H9 (cell line): Measurements from ENCODE around the gene RIOK3. TPM values are rescaled to one million over a fixed set of nuclear protein-coding genes. Genes with fewer than 3 reads are reported as not detected.

Experiments used
- DNase-seq: peaks from one replicate; pipeline ENCODE4 v3.0.0-alpha.2; 2017
- H2AFZ ChIP-seq: one replicate; pipeline ENCODE4 v1.6.1; 2013; ENCODE audit warnings: mild to moderate bottlenecking, low read length, control low read depth, moderate library complexity
- H2AK5ac ChIP-seq: 2 replicates; pipeline ENCODE4 v1.6.1; 2013; ENCODE audit warnings: low read length, control low read depth, mixed read lengths; ENCODE audit not compliant: insufficient read length
- H2BK120ac ChIP-seq: one replicate; pipeline ENCODE4 v1.6.1; 2013; ENCODE audit warnings: low read depth, mild to moderate bottlenecking, low read length, control low read depth, inconsistent platforms; ENCODE audit not compliant: poor library complexity, severe bottlenecking
- H2BK12ac ChIP-seq: 2 replicates; pipeline ENCODE4 v1.6.1; 2013; ENCODE audit warnings: low read length, control low read depth, mixed read lengths, low read depth; ENCODE audit not compliant: insufficient read length
- H2BK15ac ChIP-seq: 2 replicates; pipeline ENCODE4 v1.6.1; 2013; ENCODE audit warnings: low read depth, low read length, control low read depth
- H2BK20ac ChIP-seq: one replicate; pipeline ENCODE4 v1.6.1; 2013; ENCODE audit warnings: low read depth, mild to moderate bottlenecking, low read length, control low read depth, inconsistent platforms; ENCODE audit not compliant: poor library complexity, severe bottlenecking
- H2BK5ac ChIP-seq: 2 replicates; pipeline ENCODE4 v1.6.1; 2013; ENCODE audit warnings: low read length, control low read depth, mixed read lengths; ENCODE audit not compliant: insufficient read length
- H3K14ac ChIP-seq: 2 replicates; pipeline ENCODE4 v1.6.1; 2013; ENCODE audit warnings: low read length, control low read depth; ENCODE audit not compliant: insufficient read depth
- H3K18ac ChIP-seq: 2 replicates; pipeline ENCODE4 v1.6.1; 2013; ENCODE audit warnings: low read depth, mild to moderate bottlenecking, mixed read lengths, low read length, control low read depth; ENCODE audit not compliant: insufficient read length
- H3K23ac ChIP-seq: 2 replicates; pipeline ENCODE4 v1.6.1; 2013; ENCODE audit warnings: low read length, control low read depth, mixed read lengths, low read depth; ENCODE audit not compliant: insufficient read length
- H3K23me2 ChIP-seq: 2 replicates; pipeline ENCODE4 v1.6.1; 2013; ENCODE audit warnings: low read depth, mild to moderate bottlenecking, mixed read lengths, low read length, control low read depth; ENCODE audit not compliant: insufficient read length, poor library complexity, severe bottlenecking
- H3K27ac ChIP-seq: 2 replicates; pipeline ENCODE4 v1.5.1; 2013; ENCODE audit warnings: low read length, control low read depth, mixed read lengths, low read depth; ENCODE audit not compliant: insufficient read length
- H3K27me3 ChIP-seq: 2 replicates; pipeline ENCODE4 v1.6.1; 2013; ENCODE audit warnings: low read length, control low read depth, inconsistent platforms; ENCODE audit not compliant: insufficient read depth
- H3K4ac ChIP-seq: 2 replicates; pipeline ENCODE4 v1.6.1; 2013; ENCODE audit warnings: low read depth, mild to moderate bottlenecking, control low read depth, inconsistent platforms, low read length, moderate library complexity
- H3K4me1 ChIP-seq: 2 replicates; pipeline ENCODE4 v1.6.1; 2013; ENCODE audit warnings: low read length, control low read depth, inconsistent platforms; ENCODE audit not compliant: insufficient read depth
- H3K4me2 ChIP-seq: 2 replicates; pipeline ENCODE4 v1.6.1; 2013; ENCODE audit warnings: low read length, control low read depth, mixed read lengths; ENCODE audit not compliant: insufficient read length, insufficient read depth
- H3K56ac ChIP-seq: 2 replicates; pipeline ENCODE4 v1.6.1; 2013; ENCODE audit warnings: low read depth, mild to moderate bottlenecking, mixed read lengths, low read length, control low read depth; ENCODE audit not compliant: insufficient read length
- H3K79me1 ChIP-seq: 2 replicates; pipeline ENCODE4 v1.6.1; 2013; ENCODE audit warnings: low read depth, mild to moderate bottlenecking, moderate library complexity, low read length, control low read depth, inconsistent platforms; ENCODE audit not compliant: insufficient read depth, poor library complexity, severe bottlenecking
- H3K79me2 ChIP-seq: 2 replicates; pipeline ENCODE4 v1.6.1; 2013; ENCODE audit warnings: low read length, control low read depth, inconsistent platforms; ENCODE audit not compliant: insufficient read depth
- H3K9ac ChIP-seq: 2 replicates; pipeline ENCODE4 v1.6.1; 2013; ENCODE audit warnings: low read length, control low read depth, mixed read lengths; ENCODE audit not compliant: insufficient read length; ENCODE audit errors: extremely low read depth
- H3K9me3 ChIP-seq: one replicate; pipeline ENCODE4 v1.6.1; 2013; ENCODE audit warnings: low read depth, low read length, inconsistent platforms; ENCODE audit not compliant: control insufficient read depth
- H3T11ph ChIP-seq: one replicate; pipeline ENCODE4 v1.6.1; 2013; ENCODE audit warnings: mild to moderate bottlenecking, low read length, control low read depth, inconsistent platforms
- H4K20me1 ChIP-seq: one replicate; pipeline ENCODE4 v1.6.1; 2013; ENCODE audit not compliant: control insufficient read depth, insufficient read length, insufficient read depth
- H4K5ac ChIP-seq: 2 replicates; pipeline ENCODE4 v1.6.1; 2013; ENCODE audit warnings: low read depth, mild to moderate bottlenecking, mixed read lengths, low read length, control low read depth; ENCODE audit not compliant: insufficient read length
- H4K8ac ChIP-seq: replicated peaks from 2 replicates; pipeline ENCODE4 v1.6.1; 2013; ENCODE audit warnings: low read length, control low read depth, mixed read lengths, low read depth; ENCODE audit not compliant: insufficient read length
- H4K91ac ChIP-seq: 2 replicates; pipeline ENCODE4 v1.6.1; 2013; ENCODE audit warnings: low read depth, mild to moderate bottlenecking, moderate library complexity, mixed read lengths, low read length, control low read depth; ENCODE audit not compliant: insufficient read length
- H3K27ac Mint-ChIP-seq, 3 experiments: 2 replicates in 2 of 3; 3 replicates in 1 of 3; pipeline ENCODE4 v1.8.0; 2020 to 2021; ENCODE audit warnings: mixed read lengths in 3 of 3, mild to moderate bottlenecking in 1 of 3, moderate library complexity in 1 of 3
- H3K27me3 Mint-ChIP-seq: 2 replicates; pipeline ENCODE4 v1.8.0; 2021; ENCODE audit warnings: low read depth, mild to moderate bottlenecking, moderate library complexity, mixed read lengths
- H3K36me3 Mint-ChIP-seq, 3 experiments: 2 replicates in 2 of 3; 3 replicates in 1 of 3; pipeline ENCODE4 v1.8.0; 2020 to 2021; ENCODE audit warnings: low read depth in 3 of 3, mixed read lengths in 3 of 3; ENCODE audit not compliant: insufficient read depth in 1 of 3
- H3K4me1 Mint-ChIP-seq, 2 experiments: 2 replicates each; pipeline ENCODE4 v1.8.0; 2020; ENCODE audit warnings: mixed read lengths in 2 of 2
- H3K4me3 Mint-ChIP-seq, 2 experiments: 2 replicates in 1 of 2; 3 replicates in 1 of 2; pipeline ENCODE4 v1.8.0; 2020 to 2021; ENCODE audit warnings: mild to moderate bottlenecking in 2 of 2, mixed read lengths in 2 of 2, moderate library complexity in 1 of 2
- H3K9me3 Mint-ChIP-seq, 2 experiments: 2 replicates in 1 of 2; 3 replicates in 1 of 2; pipeline ENCODE4 v1.8.0; 2020; ENCODE audit warnings: mild to moderate bottlenecking in 2 of 2, mixed read lengths in 2 of 2, moderate library complexity in 1 of 2
- WGBS: extraction: QIAGEN DNeasy Blood & Tissue Kit; methylation state at CpG from one replicate; pipeline ENCODE4 v1.1.7; 2013; ENCODE audit warnings: missing lambda C conversion rate, low lambda C conversion rate, mixed read lengths; ENCODE audit not compliant: insufficient read length; ENCODE audit errors: extremely low coverage; 5-methylcytosine and 5-hydroxymethylcytosine counted together
- total RNA-seq: library from RNA; stranded (reverse); gene quantifications from 2 replicates; pipeline ENCODE4 v1.2.1, GENCODE V29; 2021
- TF ChIP-seq, protein P1 (sequence below): fragments of 200-600 bp; sonication (generic); conservative IDR thresholded peaks from 3 replicates; pipeline ENCODE4 v1.8.0; 2021; ENCODE audit warnings: antibody characterized with exemption, mild to moderate bottlenecking

Gene RIOK3
- total RNA-seq, 1 experiment from 2014 or later, result 34.6 TPM

DNA sequence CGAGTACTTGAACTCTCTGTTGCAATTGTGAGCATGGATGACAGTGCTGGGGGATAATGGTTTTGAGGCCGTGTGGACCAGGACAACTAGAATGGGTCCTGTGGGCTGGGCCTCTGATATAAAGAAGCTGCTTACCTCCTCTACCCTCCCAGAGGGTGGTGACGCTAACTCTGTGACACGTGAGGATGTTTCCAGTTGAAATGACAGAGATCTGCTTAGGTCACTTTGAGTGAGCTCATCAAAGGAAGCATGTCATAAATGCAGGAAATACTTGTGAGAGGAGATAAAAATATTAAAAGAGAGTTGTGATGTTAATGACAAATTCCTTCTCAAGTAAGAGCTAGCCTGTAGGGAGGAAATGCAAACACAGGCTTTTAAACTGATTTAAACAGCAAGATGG, 66.6 kb downstream of the RIOK3 start:
- no peak overlapping the region for H3K27ac Mint-ChIP-seq
- no peak overlapping the region for H3K18ac ChIP-seq
- H3K4me3 Mint-ChIP-seq, result no peak overlapping the region
- no peak overlapping the region for H3K56ac ChIP-seq
- H3K23ac ChIP-seq, result no peak overlapping the region
- H3K4me1 Mint-ChIP-seq, result peaks cover 3 to 5% of the 10 kb centered on the region in 2 experiments; a peak in 1 of 4 replicates
- no peaks in the 10 kb centered on the region for H3K9me3 ChIP-seq
- H2AK5ac ChIP-seq, result no peak overlapping the region
- no peak overlapping the region for H2BK15ac ChIP-seq
- H3K27ac ChIP-seq, result no peak overlapping the region
- no peaks in the 10 kb centered on the region for H3K79me1 ChIP-seq
- H3K27me3 ChIP-seq, result no peaks in the 10 kb centered on the region
- no peaks in the 10 kb centered on the region for H4K20me1 ChIP-seq
- no peaks in the 10 kb centered on the region for H3K9me3 Mint-ChIP-seq
- TF ChIP-seq, protein P1, sequence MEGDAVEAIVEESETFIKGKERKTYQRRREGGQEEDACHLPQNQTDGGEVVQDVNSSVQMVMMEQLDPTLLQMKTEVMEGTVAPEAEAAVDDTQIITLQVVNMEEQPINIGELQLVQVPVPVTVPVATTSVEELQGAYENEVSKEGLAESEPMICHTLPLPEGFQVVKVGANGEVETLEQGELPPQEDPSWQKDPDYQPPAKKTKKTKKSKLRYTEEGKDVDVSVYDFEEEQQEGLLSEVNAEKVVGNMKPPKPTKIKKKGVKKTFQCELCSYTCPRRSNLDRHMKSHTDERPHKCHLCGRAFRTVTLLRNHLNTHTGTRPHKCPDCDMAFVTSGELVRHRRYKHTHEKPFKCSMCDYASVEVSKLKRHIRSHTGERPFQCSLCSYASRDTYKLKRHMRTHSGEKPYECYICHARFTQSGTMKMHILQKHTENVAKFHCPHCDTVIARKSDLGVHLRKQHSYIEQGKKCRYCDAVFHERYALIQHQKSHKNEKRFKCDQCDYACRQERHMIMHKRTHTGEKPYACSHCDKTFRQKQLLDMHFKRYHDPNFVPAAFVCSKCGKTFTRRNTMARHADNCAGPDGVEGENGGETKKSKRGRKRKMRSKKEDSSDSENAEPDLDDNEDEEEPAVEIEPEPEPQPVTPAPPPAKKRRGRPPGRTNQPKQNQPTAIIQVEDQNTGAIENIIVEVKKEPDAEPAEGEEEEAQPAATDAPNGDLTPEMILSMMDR, result no peak
- H3K9ac ChIP-seq, result no peak overlapping the region
- WGBS, result no CpG with 5 or more reads among the region's 4 CpGs
- no peak overlapping the region for H3T11ph ChIP-seq
- H2BK20ac ChIP-seq, result no peak overlapping the region
- H3K79me2 ChIP-seq, result no peaks in the 10 kb centered on the region
- no peak overlapping the region for H2BK5ac ChIP-seq
- no peak overlapping the region for H4K5ac ChIP-seq
- no peak overlapping the region for H3K4ac ChIP-seq
- H3K4me1 ChIP-seq, result no peaks in the 10 kb centered on the region
- H2BK12ac ChIP-seq, result no peak overlapping the region
- H3K23me2 ChIP-seq, result no peaks in the 10 kb centered on the region
- H3K4me2 ChIP-seq, result no peak overlapping the region
- no peak overlapping the region for H4K8ac ChIP-seq
- no peak overlapping the region for H3K14ac ChIP-seq
- DNase-seq, result no peak
- no peak overlapping the region for H2BK120ac ChIP-seq
- no peak overlapping the region for H2AFZ ChIP-seq
- H4K91ac ChIP-seq, result no peak overlapping the region
- peaks cover 14 to 76% (median 54%) of the 10 kb centered on the region in 3 experiments; a peak in 6 of 7 replicates for H3K36me3 Mint-ChIP-seq
- no peaks in the 10 kb centered on the region for H3K27me3 Mint-ChIP-seq
